ENCODE results near the gene RNASEH1.

- TF ChIP-seq NRF1 (IDR thresholded peaks at IDR 0.05; ENCODE audit: low read depth, low read length) (no peak), CTCF (IDR thresholded peaks at IDR 0.05; ENCODE audit: control extremely low read depth in 1 of 3, insufficient read depth in 1 of 3, low read depth in 1 of 3, low read length in 3 of 3) (no peak), JUND (IDR thresholded peaks at IDR 0.05; ENCODE audit: low read length) (no peak), YY1 (IDR thresholded peaks at IDR 0.05; ENCODE audit: low read depth, low read length) (no peak), EZH2 (IDR thresholded peaks at IDR 0.05; ENCODE audit: low read depth, low read length, severe bottlenecking) (no peak), SP1 (IDR thresholded peaks at IDR 0.05; ENCODE audit: low read depth, low read length) (no peak), USF2 (IDR thresholded peaks at IDR 0.05; ENCODE audit: low read length) (no peak), EGR1 (IDR thresholded peaks at IDR 0.05; ENCODE audit: borderline replicate concordance, low read depth, low read length) (no peak)
Measured at GRCh38 chr2:3543023-3543683, 15.0 kb downstream of the RNASEH1 start.

All from H1 (cell line).